HUDEP-2 (cell line): Measurements from ENCODE around the gene SPSB1.

Experiments used
- DNase-seq, 76 experiments: peaks; one replicate each; lab custom pipeline; 2025; ENCODE audit not compliant: unreplicated experiment in 76 of 76; lab: John Stamatoyannopoulos, UW

SPSB1 gene

GRCh38 chr1:9258629-9259028 is 34.1 kb upstream of the SPSB1 start:
- no peak for DNase-seq

- DNase-seq, result no peak
Observed at GRCh38 chr1:9260059-9260766, 32.5 kb upstream of the SPSB1 start.

- DNase-seq, result no peak
Observed at GRCh38 chr1:9261496-9261895, 31.2 kb upstream of the SPSB1 start.

GRCh38 chr1:9262096-9262986 is 30.4 kb upstream of the SPSB1 start:
- no peak for DNase-seq

- no peak for DNase-seq
Observed at GRCh38 chr1:9263276-9263855, 29.3 kb upstream of the SPSB1 start.

GRCh38 chr1:9263984-9264872 is 28.5 kb upstream of the SPSB1 start:
- no peak for DNase-seq

GRCh38 chr1:9265037-9265436 is 27.7 kb upstream of the SPSB1 start:
- DNase-seq, result no peak

- no peak for DNase-seq
Observed at GRCh38 chr1:9265968-9266367, 26.7 kb upstream of the SPSB1 start.

GRCh38 chr1:9267352-9267686 is 25.4 kb upstream of the SPSB1 start:
- DNase-seq, result no peak

- no peak for DNase-seq
Observed at GRCh38 chr1:9267827-9268581, 24.7 kb upstream of the SPSB1 start.

GRCh38 chr1:9269078-9269501 is 23.6 kb upstream of the SPSB1 start:
- no peak for DNase-seq

GRCh38 chr1:9269721-9270120 is 23.0 kb upstream of the SPSB1 start:
- no peak for DNase-seq

- no peak for DNase-seq
Observed at GRCh38 chr1:9270290-9270883, 22.3 kb upstream of the SPSB1 start.

- DNase-seq, result no peak
Observed at GRCh38 chr1:9271283-9271682, 21.4 kb upstream of the SPSB1 start.

GRCh38 chr1:9271861-9272595 is 20.7 kb upstream of the SPSB1 start:
- DNase-seq, result no peak

- no peak for DNase-seq
Observed at GRCh38 chr1:9273177-9273576, 19.5 kb upstream of the SPSB1 start.

GRCh38 chr1:9275161-9275560 is 17.5 kb upstream of the SPSB1 start:
- DNase-seq, result no peak

- DNase-seq, result peak in 70 of 76 experiments; percentile 4 to 85 (median 64)
Observed at GRCh38 chr1:9275567-9276034, 17.1 kb upstream of the SPSB1 start.

GRCh38 chr1:9278116-9278515 is 14.6 kb upstream of the SPSB1 start:
- DNase-seq, result no peak
